Measurements from ENCODE around the gene SVEP1. TPM values are rescaled to one million over a fixed set of nuclear protein-coding genes. Genes with fewer than 3 reads are reported as not detected.

Gene SVEP1
- polyA plus RNA-seq, 1 of the 3 experiments (the other 2 are of a cell fraction), result 0.10 TPM

- H3K27ac ChIP-seq (ENCODE audit: low read depth in 2 of 2, low read length in 1 of 2), result no peak overlapping the region
- no peaks in the 10 kb centered on the region for H3K9me3 ChIP-seq
- WGBS (ENCODE audit: low lambda C conversion rate), result 46% methylated on average over 6 of the region's 6 CpGs
- H3K79me2 ChIP-seq (ENCODE audit: insufficient read depth), result no peaks in the 10 kb centered on the region
- H2AFZ ChIP-seq (ENCODE audit: low read depth), result no peak overlapping the region
- DNase-seq, result no peak
- no peak overlapping the region; a peak in 1 of 4 replicates for H3K4me3 ChIP-seq (ENCODE audit: low read depth in 2 of 2, low read length in 1 of 2)
- no peaks in the 10 kb centered on the region for H3K4me1 ChIP-seq (ENCODE audit: control insufficient read depth in 1 of 2, insufficient read depth in 2 of 2, low read depth in 1 of 2, low read length in 1 of 2)
- no peaks in the 10 kb centered on the region for H4K20me1 ChIP-seq (ENCODE audit: insufficient read depth)
- H3F3A ChIP-seq (replicated peaks; ENCODE audit: insufficient read depth), result no peaks in the 10 kb centered on the region
- no peak overlapping the region for H3K9ac ChIP-seq
- H3K4me2 ChIP-seq, result no peak overlapping the region; the same call in 1 of the 2 replicates
- H3K9me2 ChIP-seq, result no peaks in the 10 kb centered on the region
- ChIA-PET CTCF (no interaction called here), POLR2A (no interaction called here)
- H3K27me3 ChIP-seq (ENCODE audit: insufficient read depth), result no peaks in the 10 kb centered on the region
- no peaks in the 10 kb centered on the region for H3K36me3 ChIP-seq (replicated peaks in 1 of 2; ENCODE audit: control insufficient read depth in 1 of 2, insufficient read depth in 2 of 2, low read length in 1 of 2)
- TF ChIP-seq NFIC (IDR thresholded peaks at IDR 0.05; ENCODE audit: borderline replicate concordance) (no peak), IRF3 (IDR thresholded peaks at IDR 0.05; ENCODE audit: low read depth, low read length) (no peak), RCOR1 (IDR thresholded peaks at IDR 0.05; ENCODE audit: low read length) (no peak), EP300 (IDR thresholded peaks at IDR 0.05; ENCODE audit: borderline replicate concordance in 1 of 2, low read depth in 1 of 2, low read length in 1 of 2) (no peak), RXRA (IDR thresholded peaks at IDR 0.05; ENCODE audit: borderline replicate concordance, low read depth) (no peak), TAF1 (IDR thresholded peaks at IDR 0.05; ENCODE audit: borderline replicate concordance, low read depth, low read length) (no peak), RAD21 (IDR thresholded peaks at IDR 0.05; ENCODE audit: low read length) (no peak), RFX5 (IDR thresholded peaks at IDR 0.05; ENCODE audit: low read length) (no peak), ELF1 (IDR thresholded peaks at IDR 0.05) (no peak), MEF2A (IDR thresholded peaks at IDR 0.05; ENCODE audit: borderline replicate concordance, low read depth) (no peak), FOXM1 (IDR thresholded peaks at IDR 0.05; ENCODE audit: low read depth) (no peak)
Observed at GRCh38 chr9:110316261-110317075, 263.1 kb downstream of the SVEP1 start.

Small RNA genes within 50 kb of the gene (small RNA-seq; reads per million reads assigned to genes)
- 0 to 1.0 (median 0) reads per million in 7 experiments for gene RNU6-1039P

Other genes starting within 250 kb of the SVEP1 start
- not detected in 2 replicates for gene TXNDC8, start 241.9 kb downstream of the SVEP1 start, polyA plus RNA-seq (2012; rRNA removed)
- not detected in 2 replicates for gene MUSK, start 89.0 kb upstream of the SVEP1 start, polyA plus RNA-seq (2012; rRNA removed)

Measured in SK-N-SH (cell line).